HepG2 (cell line): ENCODE results near the gene RASGRF1. TPM values are rescaled to one million over a fixed set of nuclear protein-coding genes. Genes with fewer than 3 reads are reported as not detected.

Source experiments
- CC2D1A ChIP-seq: sonication (generic); formaldehyde crosslinking; IDR thresholded peaks from 2 replicates; pipeline ENCODE4 v1.8.1; 2023; ENCODE audit warnings: mild to moderate bottlenecking, missing genetic modification reagents
- CREM ChIP-seq, 2 experiments: sonication (generic) in 1 of 2; formaldehyde crosslinking in 1 of 2; IDR thresholded peaks; 2 replicates each; pipeline versions ENCODE4 v1.4.0 to v1.6.1; 2016 to 2020; ENCODE audit warnings: antibody characterized with exemption in 1 of 2, mild to moderate bottlenecking in 1 of 2, missing genetic modification reagents in 1 of 2
- HOXD1 ChIP-seq: sonication (generic); formaldehyde crosslinking; IDR thresholded peaks from 2 replicates; pipeline ENCODE4 v1.5.0; 2020; ENCODE audit warnings: missing genetic modification reagents
- KDM4B ChIP-seq: sonication (generic); formaldehyde crosslinking; IDR thresholded peaks from 2 replicates; pipeline ENCODE4 v1.4.0; 2020; ENCODE audit warnings: missing genetic modification reagents
- MLLT10 ChIP-seq: sonication (generic); formaldehyde crosslinking; IDR thresholded peaks from 2 replicates; pipeline ENCODE4 v1.4.0; 2020; ENCODE audit warnings: missing genetic modification reagents
- NONO ChIP-seq, 2 experiments: fragments of 450-650 bp in 1 of 2; sonication (generic) in 1 of 2; formaldehyde crosslinking in 1 of 2; IDR thresholded peaks in 1 of 2; conservative IDR thresholded peaks in 1 of 2; 2 replicates each; pipeline versions ENCODE4 v1.6.1 to v1.8.0; 2017 to 2022; ENCODE audit warnings: mild to moderate bottlenecking in 1 of 2, missing genetic modification reagents in 1 of 2, moderate library complexity in 1 of 2
- TARDBP ChIP-seq: sonication (generic); formaldehyde crosslinking; IDR thresholded peaks from 2 replicates; pipeline ENCODE4 v1.8.0; 2022; ENCODE audit warnings: mild to moderate bottlenecking, missing genetic modification reagents
- TFDP1 ChIP-seq: IDR thresholded peaks from 2 replicates; pipeline ENCODE4 v1.6.1; 2016; ENCODE audit warnings: missing compliant biosample characterization, missing genetic modification reagents, borderline replicate concordance
- ZBTB10 ChIP-seq: sonication (generic); formaldehyde crosslinking; IDR thresholded peaks from 2 replicates; pipeline ENCODE4 v1.4.0; 2020; ENCODE audit warnings: missing genetic modification reagents, borderline replicate concordance
- ZBTB26 ChIP-seq: IDR thresholded peaks from 2 replicates; pipeline ENCODE4 v1.6.1; 2016; ENCODE audit warnings: missing compliant biosample characterization, missing genetic modification reagents, borderline replicate concordance
- ZBTB38 ChIP-seq: sonication (generic); formaldehyde crosslinking; IDR thresholded peaks from 2 replicates; pipeline ENCODE4 v1.5.1; 2020; ENCODE audit warnings: mild to moderate bottlenecking, missing genetic modification reagents
- ZFP82 ChIP-seq: sonication (generic); formaldehyde crosslinking; IDR thresholded peaks from 2 replicates; pipeline ENCODE4 v1.5.1; 2020; ENCODE audit warnings: mild to moderate bottlenecking, missing genetic modification reagents, borderline replicate concordance
- ZNF138 ChIP-seq: sonication (generic); formaldehyde crosslinking; IDR thresholded peaks from 2 replicates; pipeline ENCODE4 v1.5.0; 2020; ENCODE audit warnings: mild to moderate bottlenecking, low read depth, missing genetic modification reagents
- ZNF530 ChIP-seq: sonication (generic); formaldehyde crosslinking; IDR thresholded peaks from 2 replicates; pipeline ENCODE4 v1.5.0; 2020; ENCODE audit warnings: low read depth, mild to moderate bottlenecking, missing genetic modification reagents
- ZNF609 ChIP-seq: sonication (generic); formaldehyde crosslinking; IDR thresholded peaks from 2 replicates; pipeline ENCODE4 v1.4.0; 2020; ENCODE audit warnings: mild to moderate bottlenecking, missing genetic modification reagents, borderline replicate concordance
- ZNF737 ChIP-seq: sonication (generic); formaldehyde crosslinking; IDR thresholded peaks from 2 replicates; pipeline ENCODE4 v1.5.0; 2020; ENCODE audit warnings: missing genetic modification reagents, mild to moderate bottlenecking, borderline replicate concordance
- polyA plus RNA-seq, 8 experiments: library from polyadenylated mRNA; depleted of rRNA in 3 of 8; stranded (reverse) in 7 of 8; unstranded in 1 of 8; fragments of >200 nt; fragmentation: Illumina TruSeq in 4 of 8; extraction: Trizol in 4 of 8; gene quantifications; 2 replicates each; pipeline versions ENCODE4 v1.2.1 to v1.2.3, GENCODE V29; 2011 to 2016; ENCODE audit warnings: low read depth in 4 of 8, missing spikeins in 1 of 8, mixed read lengths in 1 of 8; ENCODE audit not compliant: insufficient read depth in 1 of 8
- total RNA-seq, 5 experiments: library from RNA; depleted of rRNA; stranded (reverse); fragments of >200 nt; fragmentation: Illumina TruSeq; extraction: Trizol; gene quantifications; 2 replicates each; pipeline ENCODE4 v1.2.3, GENCODE V29; 2016; ENCODE audit warnings: low read depth in 1 of 5
- TF ChIP-seq, protein P1 (sequence below): sonication (generic); formaldehyde crosslinking; IDR thresholded peaks from 2 replicates; pipeline ENCODE4 v1.4.0; 2020; ENCODE audit warnings: mild to moderate bottlenecking, missing genetic modification reagents

The RASGRF1 gene
- total and polyA plus RNA-seq, 2 of the 13 experiments (the other 11 are each of a cell fraction or from before 2014, with no cell fraction given) = 0.55 to 3.0 TPM

GRCh38 chr15:78993931-78994530 is 96.5 kb downstream of the RASGRF1 start (continued):
- TF ChIP-seq NONO (IDR thresholded peaks at IDR 0.05) (no peak), NONO (CRISPR knock-in tag; conservative IDR thresholded peaks at IDR 0.05) (peak; percentile 79; the same call in 1 of the 2 replicates), ZBTB10 (peak; percentile 100), TFDP1 (CRISPR knock-in tag) (peak; percentile 67; the same call in 1 of the 2 replicates), CC2D1A (CRISPR knock-in tag) (peak; percentile 95; the same call in 1 of the 2 replicates), ZBTB38 (CRISPR knock-in tag) (peak; percentile 86), ZNF737 (CRISPR knock-in tag) (no peak), TARDBP (peak; percentile 97), HOXD1 (CRISPR knock-in tag) (peak; percentile 94), CREM (IDR thresholded peaks at IDR 0.05) (peak; percentile 96), CREM (CRISPR knock-in tag; IDR thresholded peaks at IDR 0.05) (no peak), ZNF138 (CRISPR knock-in tag) (peak; percentile 51; the same call in 1 of the 2 replicates), KDM4B (CRISPR knock-in tag) (peak; percentile 64; the same call in 1 of the 2 replicates), ZBTB26 (CRISPR knock-in tag) (peak; percentile 97; the same call in 1 of the 2 replicates), ZFP82 (CRISPR knock-in tag) (peak; percentile 38; the same call in 1 of the 2 replicates), MLLT10 (no peak), ZNF530 (CRISPR knock-in tag) (no peak), ZNF609 (peak; percentile 97)
- TF ChIP-seq, protein P1, sequence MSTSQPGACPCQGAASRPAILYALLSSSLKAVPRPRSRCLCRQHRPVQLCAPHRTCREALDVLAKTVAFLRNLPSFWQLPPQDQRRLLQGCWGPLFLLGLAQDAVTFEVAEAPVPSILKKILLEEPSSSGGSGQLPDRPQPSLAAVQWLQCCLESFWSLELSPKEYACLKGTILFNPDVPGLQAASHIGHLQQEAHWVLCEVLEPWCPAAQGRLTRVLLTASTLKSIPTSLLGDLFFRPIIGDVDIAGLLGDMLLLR = peak; percentile 20; the same call in 1 of the 2 replicates
